Central memory CD8-positive, alpha-beta T cell (primary cell): Measurements from ENCODE around the gene CCN5.
A peak's percentile ranks its signal among the peaks of the same experiment; 100 is the strongest.

Source experiments
- ATAC-seq: fragments of 150-1000 bp; cut with Tn5 transposase; replicated peaks from 2 replicates; pipeline ENCODE4 v1.10.0; 2022; ENCODE audit warnings: mild to moderate bottlenecking, moderate FRiP score, moderate number of reproducible peaks; ENCODE audit not compliant: poor library complexity, severe bottlenecking; ENCODE audit errors: extremely low read depth
- DNase-seq, 2 donors: peaks; one replicate each; pipeline ENCODE4 v3.0.0; 2021; ENCODE audit warnings: low spot score in 2 of 2
- H3K27ac Mint-ChIP-seq: one replicate; pipeline ENCODE4 v1.8.0; 2022; ENCODE audit warnings: low read depth, mild to moderate bottlenecking, moderate library complexity, mixed read lengths
- H3K27me3 Mint-ChIP-seq: one replicate; pipeline ENCODE4 v1.8.0; 2022; ENCODE audit warnings: mixed read lengths
- H3K36me3 Mint-ChIP-seq: one replicate; pipeline ENCODE4 v1.8.0; 2022; ENCODE audit warnings: mild to moderate bottlenecking, moderate library complexity, mixed read lengths; ENCODE audit not compliant: insufficient read depth
- H3K4me1 Mint-ChIP-seq: one replicate; pipeline ENCODE4 v1.8.0; 2022; ENCODE audit warnings: mixed read lengths
- H3K4me3 Mint-ChIP-seq: one replicate; pipeline ENCODE4 v1.8.0; 2022; ENCODE audit warnings: mild to moderate bottlenecking, moderate library complexity, mixed read lengths
- H3K9me3 Mint-ChIP-seq: one replicate; pipeline ENCODE4 v1.8.0; 2022; ENCODE audit warnings: mixed read lengths

The CCN5 gene

DNA sequence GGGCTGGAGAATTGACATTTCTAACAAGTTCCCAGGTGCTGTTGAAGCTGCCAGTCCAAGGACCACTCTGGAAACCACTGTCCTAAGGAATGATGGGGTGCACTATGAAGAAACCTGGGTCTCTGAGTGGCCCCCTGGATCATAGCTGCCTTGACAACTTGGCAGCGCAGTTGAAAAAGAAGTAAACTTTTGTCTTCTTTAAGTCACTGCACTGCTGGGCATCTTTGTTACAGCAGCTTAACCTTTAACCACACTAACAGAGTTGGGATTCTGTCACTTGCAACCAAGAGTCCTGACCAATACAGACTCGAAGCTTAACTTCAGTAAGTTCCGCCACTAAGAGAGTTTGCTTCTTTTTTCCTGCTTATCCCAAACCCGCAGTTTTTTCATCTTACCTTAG, 21.9 kb downstream of the CCN5 start:
- H3K9me3 Mint-ChIP-seq: peaks cover 8% of the 10 kb centered on the region
- H3K27me3 Mint-ChIP-seq: peaks cover 8% of the 10 kb centered on the region
- DNase-seq (no peak), ATAC-seq (no peak)
- H3K4me1 Mint-ChIP-seq: peaks cover 22% of the 10 kb centered on the region
- no peaks in the 10 kb centered on the region for H3K36me3 Mint-ChIP-seq
- no peak overlapping the region for H3K27ac Mint-ChIP-seq
- H3K4me3 Mint-ChIP-seq: no peak overlapping the region

DNA sequence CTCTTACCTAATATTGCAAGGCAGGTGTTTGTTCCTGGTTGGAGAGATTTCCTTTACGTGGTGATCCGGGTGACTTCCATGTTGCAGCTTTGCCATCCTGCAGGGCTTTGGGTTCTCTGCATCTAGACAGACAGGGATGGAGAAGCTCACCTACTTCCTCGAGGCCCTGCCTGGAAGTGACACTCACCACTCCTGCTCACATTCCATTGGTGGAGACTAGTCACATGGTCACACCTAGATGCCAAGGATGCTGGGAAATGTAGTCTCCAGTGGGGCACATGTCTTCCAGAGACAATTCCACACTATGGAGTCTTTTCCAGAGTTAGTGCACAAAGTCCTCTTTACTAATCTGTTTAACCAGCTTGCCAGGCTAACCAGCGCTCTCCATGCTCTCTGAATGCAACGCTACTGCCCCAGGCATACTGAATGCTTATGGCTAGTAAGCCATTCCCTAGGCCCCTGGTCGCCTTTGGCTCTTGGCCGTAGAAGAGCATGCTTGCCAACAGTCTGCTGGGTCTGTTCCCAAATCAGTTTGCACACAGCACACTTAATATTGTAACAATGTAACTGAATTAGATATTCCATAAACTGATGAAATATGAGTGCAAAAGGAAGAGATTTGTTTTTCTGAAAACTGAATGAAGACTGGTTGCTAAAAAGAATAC, 23.8 kb downstream of the CCN5 start:
- H3K4me1 Mint-ChIP-seq: peaks cover 18% of the 10 kb centered on the region
- DNase-seq: peak in 1 of 2 donors; percentile 19
- H3K27me3 Mint-ChIP-seq: peaks cover 21% of the 10 kb centered on the region
- H3K36me3 Mint-ChIP-seq: no peaks in the 10 kb centered on the region
- peaks cover 8% of the 10 kb centered on the region for H3K9me3 Mint-ChIP-seq
- no peak overlapping the region for H3K27ac Mint-ChIP-seq
- H3K4me3 Mint-ChIP-seq: no peak overlapping the region
- peak; percentile 57 for ATAC-seq

DNA sequence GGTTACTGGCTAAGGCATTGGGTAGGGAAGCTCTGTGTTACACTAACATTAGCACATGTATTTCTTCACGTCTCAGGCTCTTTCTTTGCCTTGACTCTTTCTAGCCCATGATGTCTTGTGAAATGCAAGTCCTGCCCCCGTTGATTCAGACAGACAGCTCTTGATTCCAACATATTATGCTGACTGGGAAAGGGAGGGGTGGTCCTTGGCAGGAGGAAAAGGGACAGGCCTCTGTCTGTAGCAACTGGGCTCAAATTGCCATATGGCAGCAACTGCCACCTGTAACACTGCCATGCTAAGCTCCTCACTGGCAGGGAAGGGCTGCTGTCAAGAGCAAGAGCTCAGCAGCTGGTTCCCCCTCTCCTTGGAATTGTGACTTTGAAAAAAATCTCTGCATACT, 24.8 kb downstream of the CCN5 start:
- H3K27ac Mint-ChIP-seq: no peak overlapping the region
- peaks cover 31% of the 10 kb centered on the region for H3K27me3 Mint-ChIP-seq
- H3K4me3 Mint-ChIP-seq: no peak overlapping the region
- ATAC-seq (no peak), DNase-seq (no peak)
- peaks cover 1% of the 10 kb centered on the region for H3K36me3 Mint-ChIP-seq
- peaks cover 8% of the 10 kb centered on the region for H3K9me3 Mint-ChIP-seq
- H3K4me1 Mint-ChIP-seq: peaks cover 18% of the 10 kb centered on the region

- ATAC-seq: no peak
- peaks cover 19% of the 10 kb centered on the region for H3K4me1 Mint-ChIP-seq
- no peak overlapping the region for H3K27ac Mint-ChIP-seq
- peaks cover 52% of the 10 kb centered on the region for H3K27me3 Mint-ChIP-seq
- no peak overlapping the region for H3K4me3 Mint-ChIP-seq
- H3K9me3 Mint-ChIP-seq: no peaks in the 10 kb centered on the region
- H3K36me3 Mint-ChIP-seq: peaks cover 2% of the 10 kb centered on the region
- no peak for DNase-seq
These were observed 27.3 kb downstream of the CCN5 start for GRCh38 chr20:44742304-44743079.

- peaks cover 59% of the 10 kb centered on the region for H3K27me3 Mint-ChIP-seq
- H3K36me3 Mint-ChIP-seq: peaks cover 4% of the 10 kb centered on the region
- no peak overlapping the region for H3K4me3 Mint-ChIP-seq
- DNase-seq: no peak
- no peak for ATAC-seq
- H3K9me3 Mint-ChIP-seq: no peaks in the 10 kb centered on the region
- H3K27ac Mint-ChIP-seq: no peak overlapping the region
- H3K4me1 Mint-ChIP-seq: peaks cover 21% of the 10 kb centered on the region
These were observed 28.0 kb downstream of the CCN5 start for GRCh38 chr20:44743080-44743701.

DNA sequence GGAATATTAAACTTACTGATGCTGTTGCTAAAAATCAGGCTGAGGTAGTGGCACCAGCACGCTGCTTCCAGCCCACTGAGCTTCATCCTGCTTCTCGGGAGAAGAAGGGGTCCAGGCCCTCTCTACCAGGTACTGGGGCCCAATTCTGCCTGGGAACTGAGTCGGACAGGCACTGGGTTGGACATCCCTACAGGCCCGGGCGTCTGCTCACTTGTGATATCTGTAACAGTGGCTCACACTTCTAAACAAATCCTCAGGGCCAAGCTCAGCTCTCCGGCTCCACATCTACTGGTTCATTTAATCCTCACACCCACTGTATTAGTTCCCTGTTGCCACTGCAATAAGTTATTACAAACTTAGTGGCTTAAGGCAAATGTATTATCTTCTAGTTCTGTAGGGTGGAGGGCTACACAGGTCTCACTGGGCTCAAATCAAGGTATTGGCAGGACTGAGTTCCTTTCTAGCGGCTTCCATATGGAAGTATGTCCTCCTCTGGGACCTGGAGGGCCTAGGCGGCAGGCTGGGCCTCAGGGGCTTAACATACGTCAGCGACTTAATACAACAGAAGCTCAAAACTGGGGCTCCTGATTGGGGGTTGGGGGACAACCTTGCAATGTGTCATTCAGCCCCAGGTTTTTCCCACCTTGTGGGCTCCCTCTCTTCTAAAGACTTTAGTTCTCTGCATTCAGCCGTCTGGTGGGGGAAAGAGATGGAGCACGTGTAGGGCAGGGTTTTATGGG, 28.9 kb downstream of the CCN5 start:
- ATAC-seq (no peak), DNase-seq (no peak)
- Mint-ChIP-seq H3K36me3 (peaks cover 4% of the 10 kb centered on the region), H3K27ac (no peak overlapping the region), H3K27me3 (peaks cover 68% of the 10 kb centered on the region), H3K4me3 (no peak overlapping the region), H3K4me1 (peaks cover 14% of the 10 kb centered on the region), H3K9me3 (no peaks in the 10 kb centered on the region)

- DNase-seq (no peak), ATAC-seq (no peak)
- peaks cover 14% of the 10 kb centered on the region for H3K4me1 Mint-ChIP-seq
- no peak overlapping the region for H3K27ac Mint-ChIP-seq
- H3K36me3 Mint-ChIP-seq: peaks cover 4% of the 10 kb centered on the region
- no peaks in the 10 kb centered on the region for H3K9me3 Mint-ChIP-seq
- peak overlapping the region; percentile 44 for H3K4me3 Mint-ChIP-seq
- H3K27me3 Mint-ChIP-seq: peaks cover 78% of the 10 kb centered on the region
These were observed 30.0 kb downstream of the CCN5 start for GRCh38 chr20:44745122-44745597.

- peaks cover 4% of the 10 kb centered on the region for H3K36me3 Mint-ChIP-seq
- peak; percentile 65 for ATAC-seq
- no peak for DNase-seq
- H3K27ac Mint-ChIP-seq: no peak within 1 kb of the TSS
- peaks cover 14% of the 10 kb centered on the region for H3K4me1 Mint-ChIP-seq
- H3K4me3 Mint-ChIP-seq: peak within 1 kb of the TSS; percentile 44
- peaks cover 78% of the 10 kb centered on the region for H3K27me3 Mint-ChIP-seq
- H3K9me3 Mint-ChIP-seq: no peaks in the 10 kb centered on the region
These were observed 30.6 kb downstream of the CCN5 start, which contains the start of gene KCNK15 for GRCh38 chr20:44745598-44746366. KCNK15 (plus strand) TSS chr20:44745865; CDS start chr20:44745911, 46 bp downstream.

DNA sequence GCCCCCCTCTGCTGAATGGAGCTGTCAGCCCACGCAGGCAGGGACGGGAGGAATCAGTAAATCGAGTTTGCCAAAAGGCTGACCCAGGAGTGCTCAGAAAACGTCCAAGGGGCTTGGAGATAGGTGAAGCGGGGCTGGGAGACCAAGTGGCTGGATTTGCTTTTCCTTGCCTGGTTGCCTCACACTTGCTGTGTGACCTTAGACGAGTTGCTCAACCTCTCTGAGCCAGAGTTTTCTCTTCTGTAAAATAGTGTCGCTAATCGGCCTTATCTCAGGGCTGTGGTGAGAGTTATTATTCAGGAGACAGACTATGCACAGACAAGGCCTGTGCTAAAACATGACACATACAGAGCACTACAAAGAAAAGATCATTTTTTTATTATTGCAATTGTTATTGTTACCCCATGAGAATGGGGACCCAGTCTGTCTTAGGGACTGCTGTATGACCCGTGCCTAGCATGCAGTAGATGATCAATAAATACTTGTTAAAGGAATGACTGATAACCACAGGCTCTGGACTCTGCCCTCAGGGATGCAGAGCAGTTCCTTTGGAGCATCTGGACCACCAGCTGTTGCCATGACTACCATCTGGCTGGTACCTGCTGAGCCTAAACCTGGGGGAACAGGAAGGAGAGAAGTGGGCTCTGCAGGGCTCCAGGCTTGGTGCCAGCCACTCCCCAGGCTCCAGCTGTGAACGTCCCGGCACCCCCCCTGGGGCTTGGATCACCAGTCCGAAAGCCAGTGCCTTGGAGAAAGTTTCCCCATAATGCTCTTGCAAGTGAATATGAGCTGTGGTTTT, 31.4 kb downstream of the CCN5 start:
- no peak for ATAC-seq

DNA sequence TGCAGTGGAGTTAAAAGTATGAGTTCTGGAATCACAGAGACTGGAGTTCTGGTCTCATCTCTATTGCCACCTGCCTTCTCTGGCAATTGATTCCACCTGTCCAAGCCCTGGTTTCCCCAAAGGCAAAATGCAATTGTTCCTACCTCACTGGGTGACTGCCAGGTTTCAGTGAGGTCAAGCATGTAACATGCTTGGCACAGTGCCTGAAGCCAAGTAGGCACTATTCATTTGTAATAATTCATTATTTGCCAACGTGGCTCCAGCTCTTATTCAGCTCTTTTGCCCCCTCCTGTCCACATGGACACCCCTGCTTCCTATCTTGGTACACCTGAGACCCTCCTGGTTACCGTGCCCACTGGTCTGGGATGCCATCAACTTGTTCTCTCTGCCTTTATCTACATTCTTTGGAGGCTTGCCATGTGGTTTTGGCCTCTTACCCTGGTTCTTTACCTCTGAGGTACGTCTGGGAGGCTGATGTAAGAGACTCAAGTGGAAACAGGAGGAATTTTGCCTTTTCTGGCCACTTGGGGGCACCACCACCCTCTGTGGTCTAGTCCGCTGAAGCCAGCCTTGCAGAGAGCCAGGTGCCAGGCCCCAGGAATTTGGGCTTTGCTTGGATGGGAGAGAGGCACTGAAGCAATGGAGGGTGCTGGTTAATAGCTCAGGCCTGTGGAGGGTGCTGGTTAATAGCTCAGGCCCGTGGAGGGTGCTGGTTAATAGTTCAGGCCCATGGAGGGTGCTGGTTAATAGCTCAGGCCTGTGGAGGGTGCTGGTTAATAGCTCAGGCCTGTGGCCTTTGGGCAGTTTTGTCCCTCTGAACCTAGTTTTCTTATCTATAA, 32.2 kb downstream of the CCN5 start:
- no peaks in the 10 kb centered on the region for H3K9me3 Mint-ChIP-seq
- peak; percentile 23 to 36 for DNase-seq
- peaks cover 4% of the 10 kb centered on the region for H3K36me3 Mint-ChIP-seq
- no peak for ATAC-seq
- peaks cover 14% of the 10 kb centered on the region for H3K4me1 Mint-ChIP-seq
- H3K27ac Mint-ChIP-seq: no peak overlapping the region
- H3K27me3 Mint-ChIP-seq: peaks cover 78% of the 10 kb centered on the region
- H3K4me3 Mint-ChIP-seq: peak overlapping the region; percentile 44

More for the DNA sequence above, 31.4 kb downstream of the CCN5 start:
- H3K27me3 Mint-ChIP-seq: peaks cover 82% of the 10 kb centered on the region
- H3K36me3 Mint-ChIP-seq: peaks cover 4% of the 10 kb centered on the region
- H3K9me3 Mint-ChIP-seq: no peaks in the 10 kb centered on the region
- peaks cover 14% of the 10 kb centered on the region for H3K4me1 Mint-ChIP-seq
- H3K27ac Mint-ChIP-seq: no peak overlapping the region
- DNase-seq: no peak
- H3K4me3 Mint-ChIP-seq: peak overlapping the region; percentile 44
